ENCODE measurements around the gene TMEM238. TPM values are rescaled to one million over a fixed set of nuclear protein-coding genes. Genes with fewer than 3 reads are reported as not detected.

Gene TMEM238
- total and polyA plus RNA-seq, 9 of the 15 experiments (the other 6 are each of a cell fraction or from before 2014, with no cell fraction given) = 0.18 to 5.1 (median 1.3) TPM; not detected in 4

DNA sequence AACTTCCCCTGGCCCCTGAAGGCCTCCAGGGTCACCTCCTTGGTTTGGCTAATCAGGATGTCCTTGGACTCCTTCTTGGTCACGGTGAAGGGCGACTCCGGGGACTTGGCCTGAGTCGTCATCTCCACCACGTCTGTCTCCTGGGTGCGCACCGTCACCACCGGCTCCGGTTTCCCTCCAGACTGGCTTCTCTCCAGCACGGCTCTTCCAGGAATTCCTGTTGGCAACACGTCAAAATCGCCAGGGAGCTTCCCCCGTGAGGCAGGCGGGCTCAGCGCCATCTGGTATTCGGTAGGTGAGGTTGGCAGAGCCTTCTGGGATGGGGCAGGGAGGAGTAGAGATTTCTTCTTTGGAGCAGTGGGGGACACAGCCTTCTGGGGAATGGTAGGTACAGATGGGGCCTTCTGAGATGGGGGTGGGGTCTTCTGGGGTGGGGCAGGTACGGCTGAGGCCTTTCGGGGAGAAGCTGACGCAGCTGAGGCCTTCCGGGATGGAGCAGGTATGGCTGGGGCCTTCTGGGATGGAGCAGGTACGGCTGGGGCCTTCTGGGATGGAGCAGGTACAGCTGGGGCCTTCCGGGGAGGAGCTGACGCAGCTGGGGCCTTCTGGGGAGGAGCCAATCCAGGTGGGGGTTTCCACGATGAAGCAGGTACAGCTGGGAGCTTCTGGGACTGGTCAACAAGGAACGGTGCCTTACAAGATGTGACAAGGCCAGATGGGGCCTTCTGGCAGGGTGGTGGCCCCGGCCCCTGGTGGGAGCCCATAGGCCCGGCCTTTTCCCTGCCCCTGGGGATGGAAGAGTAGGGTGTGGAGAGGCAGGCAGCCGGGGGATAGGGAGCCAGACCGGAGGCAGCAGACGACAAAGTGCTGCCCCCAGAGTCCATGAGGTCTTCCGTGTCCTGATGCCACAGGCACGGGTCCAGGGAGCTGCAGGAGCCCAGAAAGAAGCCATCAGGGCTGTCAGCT lies 24.9 kb downstream of the TMEM238 start (continued):
- TF ChIP-seq RREB1 (CRISPR knock-in tag; IDR thresholded peaks at IDR 0.05) = no peak

- ChIA-PET POLR2A (interaction anchor here (0.5 to 1.3 kb wide), 2 partner anchors 10 to 40 kb away, joined by 3 read pairs; no protein-coding TSS in a partner anchor), CTCF (ENCODE audit: low intra/inter-chr PET ratio) (no interaction called here)
- no peak for DNase-seq (ENCODE audit: extremely low read depth in 1 of 4, low spot score in 3 of 4)
- H3K36me3 ChIP-seq (ENCODE audit: control insufficient read depth, insufficient read depth, low read length) = no peaks in the 10 kb centered on the region
- H3K27me3 ChIP-seq (ENCODE audit: control insufficient read depth in 2 of 2, insufficient read depth in 2 of 2, low read length in 2 of 2) = peaks cover 9 to 21% of the 10 kb centered on the region in 2 experiments; a peak in 4 of 5 replicates
- H3K9ac ChIP-seq (ENCODE audit: insufficient read depth in 1 of 2, low read depth in 2 of 2, low read length in 2 of 2) = peak overlapping the region in 1 of 2 experiments; percentile 45; a peak in 2 of 4 replicates
- in situ Hi-C loops (cut with MboI) = no loop called here
- no peaks in the 10 kb centered on the region for H3K9me3 ChIP-seq (replicated peaks; ENCODE audit: control insufficient read depth, insufficient read depth, low read depth, low read length)
- peaks cover 2 to 63% of the 10 kb centered on the region in 2 experiments; a peak in 4 of 5 replicates for H3K4me1 ChIP-seq (replicated peaks in 1 of 2; ENCODE audit: control insufficient read depth in 2 of 2, insufficient read depth in 2 of 2, low read length in 2 of 2)
- no TSS peak for BruUV-seq (replicated peaks)
- H3K4me2 ChIP-seq (ENCODE audit: insufficient read depth, low read length) = no peak overlapping the region
- H3K4me3 ChIP-seq = no peak overlapping the region
- intact Hi-C loops (cut with micrococcal nuclease) = no loop called here
- 58% methylated on average over 13 of the region's 19 CpGs for WGBS (ENCODE audit: insufficient coverage, low coverage, missing lambda C conversion rate)
- TF ChIP-seq, protein P1, sequence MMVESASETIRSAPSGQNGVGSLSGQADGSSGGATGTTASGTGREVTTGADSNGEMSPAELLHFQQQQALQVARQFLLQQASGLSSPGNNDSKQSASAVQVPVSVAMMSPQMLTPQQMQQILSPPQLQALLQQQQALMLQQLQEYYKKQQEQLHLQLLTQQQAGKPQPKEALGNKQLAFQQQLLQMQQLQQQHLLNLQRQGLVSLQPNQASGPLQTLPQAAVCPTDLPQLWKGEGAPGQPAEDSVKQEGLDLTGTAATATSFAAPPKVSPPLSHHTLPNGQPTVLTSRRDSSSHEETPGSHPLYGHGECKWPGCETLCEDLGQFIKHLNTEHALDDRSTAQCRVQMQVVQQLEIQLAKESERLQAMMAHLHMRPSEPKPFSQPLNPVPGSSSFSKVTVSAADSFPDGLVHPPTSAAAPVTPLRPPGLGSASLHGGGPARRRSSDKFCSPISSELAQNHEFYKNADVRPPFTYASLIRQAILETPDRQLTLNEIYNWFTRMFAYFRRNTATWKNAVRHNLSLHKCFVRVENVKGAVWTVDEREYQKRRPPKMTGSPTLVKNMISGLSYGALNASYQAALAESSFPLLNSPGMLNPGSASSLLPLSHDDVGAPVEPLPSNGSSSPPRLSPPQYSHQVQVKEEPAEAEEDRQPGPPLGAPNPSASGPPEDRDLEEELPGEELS (CRISPR knock-in tag; IDR thresholded peaks at IDR 0.05; ENCODE audit: borderline replicate concordance) = no peak
- TF ChIP-seq ATF4 (CRISPR knock-in tag; IDR thresholded peaks at IDR 0.05) = no peak
- TF ChIP-seq RBM25 (IDR thresholded peaks at IDR 0.05; ENCODE audit: low read depth, low read length, severe bottlenecking) = no peak
- TF ChIP-seq U2AF2 (optimal IDR thresholded peaks at IDR 0.05; ENCODE audit: low read depth, low read length) = no peak
- H4K20me1 ChIP-seq (replicated peaks; ENCODE audit: control insufficient read depth, insufficient read depth, low read length) = peaks cover 2% of the 10 kb centered on the region; the same call in 1 of the 2 replicates
- no peak for FAIRE-seq
- H2AFZ ChIP-seq (ENCODE audit: low read depth, low read length) = no peak overlapping the region
- H3K79me2 ChIP-seq (ENCODE audit: control insufficient read depth, insufficient read depth, low read length) = no peaks in the 10 kb centered on the region
- no peak overlapping the region for H3K27ac ChIP-seq (ENCODE audit: extremely low read depth, low read depth, low read length)
- no peak for ATAC-seq
- no peaks in the 10 kb centered on the region for H3K9me1 ChIP-seq (ENCODE audit: control insufficient read depth, insufficient read depth, low read length)
Observed at GRCh38 chr19:55358493-55358892, 25.6 kb downstream of the TMEM238 start.

All from K562 (cell line).